HEK293 (cell line): ENCODE results near the gene C16orf74.
A peak's percentile ranks its signal among the peaks of the same experiment; 100 is the strongest.

Experiments
- CTCF ChIA-PET: fragments of 350-600 bp; formaldehyde crosslinking; extraction: SDS; loops from one replicate; lab custom pipeline; 2021; ENCODE audit warnings: antibody characterized with exemption; lab: Yijun Ruan, JAX
- POLR2A ChIA-PET: fragments of 300-600 bp; formaldehyde crosslinking; extraction: SDS; loops from one replicate; lab custom pipeline; 2020; ENCODE audit warnings: antibody characterized with exemption, inconsistent platforms; lab: Yijun Ruan, JAX
- H3K27ac ChIP-seq: fragments of 200-500 bp; sonication (Bioruptor generic); 2 replicates; pipeline ENCODE4 v1.5.1; 2014; ENCODE audit warnings: low read depth, low read length, control low read depth, inconsistent platforms; ENCODE audit errors: extremely low read depth
- H3K36me3 ChIP-seq, 2 experiments: fragments of 200-500 bp in 1 of 2; sonication (Bioruptor generic) in 1 of 2; 1 replicate in 1 of 2; 2 replicates in 1 of 2; pipeline ENCODE4 v1.5.1; 2014 to 2017; ENCODE audit warnings: inconsistent platforms in 2 of 2, low read length in 2 of 2; ENCODE audit not compliant: control insufficient read depth in 2 of 2, insufficient read depth in 1 of 2
- H3K4me1 ChIP-seq: fragments of 200-500 bp; sonication (Bioruptor generic); 2 replicates; pipeline ENCODE4 v1.5.1; 2014; ENCODE audit warnings: mild to moderate bottlenecking, low read length, inconsistent platforms; ENCODE audit not compliant: control insufficient read depth, insufficient read depth
- H3K4me3 ChIP-seq: 2 replicates; pipeline ENCODE4 v1.5.1; 2011; ENCODE audit warnings: low read depth, mild to moderate bottlenecking, control low read depth, low read length, moderate library complexity
- H3K9me3 ChIP-seq: fragments of 200-500 bp; sonication (Bioruptor generic); 2 replicates; pipeline ENCODE4 v1.5.1; 2014; ENCODE audit warnings: low read depth, low read length, inconsistent platforms; ENCODE audit not compliant: control insufficient read depth, insufficient read depth
- GLIS2 ChIP-seq: fragments of 450-650 bp; formaldehyde crosslinking; IDR thresholded peaks from 2 replicates; pipeline ENCODE4 v1.5.1; 2016; ENCODE audit warnings: missing biosample characterization, missing genetic modification characterization
- INSM2 ChIP-seq: fragments of 450-650 bp; formaldehyde crosslinking; IDR thresholded peaks from 2 replicates; pipeline ENCODE4 v1.5.1; 2016; ENCODE audit warnings: missing biosample characterization, missing genetic modification characterization
- KLF17 ChIP-seq: fragments of 450-650 bp; formaldehyde crosslinking; IDR thresholded peaks from 2 replicates; pipeline ENCODE4 v1.5.1; 2016; ENCODE audit warnings: missing biosample characterization, missing genetic modification characterization
- PRDM1 ChIP-seq: fragments of 450-650 bp; formaldehyde crosslinking; IDR thresholded peaks from 2 replicates; pipeline ENCODE4; 2016; ENCODE audit warnings: missing biosample characterization, missing genetic modification characterization
- SALL2 ChIP-seq: fragments of 450-650 bp; formaldehyde crosslinking; IDR thresholded peaks from 2 replicates; pipeline ENCODE4 v1.5.0; 2017; ENCODE audit warnings: missing biosample characterization, mild to moderate bottlenecking, missing genetic modification characterization, borderline replicate concordance
- SCRT2 ChIP-seq: fragments of 450-650 bp; formaldehyde crosslinking; IDR thresholded peaks from 2 replicates; pipeline ENCODE4 v1.5.1; 2016; ENCODE audit warnings: missing biosample characterization, missing genetic modification characterization
- TRIM28 ChIP-seq: IDR thresholded peaks from 2 replicates; pipeline ENCODE4 v1.6.1; 2011; ENCODE audit warnings: low read length, control low read depth, borderline replicate concordance
- ZBTB21 ChIP-seq: fragments of 450-650 bp; formaldehyde crosslinking; IDR thresholded peaks from 2 replicates; pipeline ENCODE4 v1.5.1; 2017; ENCODE audit warnings: missing biosample characterization, missing genetic modification characterization
- ZFHX2 ChIP-seq: fragments of 450-650 bp; formaldehyde crosslinking; conservative IDR thresholded peaks from 2 replicates; pipeline ENCODE4 v1.5.1; 2016; ENCODE audit warnings: missing biosample characterization, missing genetic modification characterization
- ZNF202 ChIP-seq: fragments of 450-650 bp; formaldehyde crosslinking; IDR thresholded peaks from 2 replicates; pipeline ENCODE4 v1.5.1; 2016; ENCODE audit warnings: missing biosample characterization, missing genetic modification characterization, borderline replicate concordance
- ZNF223 ChIP-seq: fragments of 450-650 bp; formaldehyde crosslinking; IDR thresholded peaks from 2 replicates; pipeline ENCODE4 v1.5.1; 2016; ENCODE audit warnings: missing biosample characterization, missing genetic modification characterization
- ZNF311 ChIP-seq: fragments of 450-650 bp; formaldehyde crosslinking; IDR thresholded peaks from 2 replicates; pipeline ENCODE4 v1.5.1; 2017; ENCODE audit warnings: missing biosample characterization, missing genetic modification characterization, borderline replicate concordance
- ZNF324 ChIP-seq: fragments of 450-650 bp; formaldehyde crosslinking; IDR thresholded peaks from 2 replicates; pipeline ENCODE4 v1.5.1; 2016; ENCODE audit warnings: missing biosample characterization, missing genetic modification characterization
- ZNF37A ChIP-seq: fragments of 450-650 bp; IDR thresholded peaks from 2 replicates; pipeline ENCODE4 v1.5.1; 2018; ENCODE audit warnings: missing biosample characterization, missing genetic modification characterization
- ZNF404 ChIP-seq: fragments of 450-650 bp; formaldehyde crosslinking; IDR thresholded peaks from 2 replicates; pipeline ENCODE4 v1.5.1; 2017; ENCODE audit warnings: missing biosample characterization, missing genetic modification characterization
- ZNF416 ChIP-seq: fragments of 450-650 bp; formaldehyde crosslinking; IDR thresholded peaks from 2 replicates; pipeline ENCODE4 v1.5.1; 2016; ENCODE audit warnings: missing biosample characterization, missing genetic modification characterization
- ZNF433 ChIP-seq: fragments of 450-650 bp; formaldehyde crosslinking; IDR thresholded peaks from 2 replicates; pipeline ENCODE4 v1.5.1; 2016; ENCODE audit warnings: missing biosample characterization, missing genetic modification characterization, low read depth
- ZNF514 ChIP-seq: fragments of 450-650 bp; formaldehyde crosslinking; IDR thresholded peaks from 2 replicates; pipeline ENCODE4 v1.5.1; 2016; ENCODE audit warnings: missing biosample characterization, missing genetic modification characterization
- ZNF521 ChIP-seq: fragments of 450-650 bp; formaldehyde crosslinking; IDR thresholded peaks from 2 replicates; pipeline ENCODE4 v1.5.1; 2017; ENCODE audit warnings: missing biosample characterization, mild to moderate bottlenecking, missing genetic modification characterization
- ZNF544 ChIP-seq: fragments of 450-650 bp; formaldehyde crosslinking; IDR thresholded peaks from 2 replicates; pipeline ENCODE4 v1.5.0; 2017; ENCODE audit warnings: missing biosample characterization, missing genetic modification characterization
- ZNF645 ChIP-seq: fragments of 450-650 bp; formaldehyde crosslinking; IDR thresholded peaks from 2 replicates; pipeline ENCODE4; 2016; ENCODE audit warnings: missing biosample characterization, missing genetic modification characterization
- ZNF785 ChIP-seq: fragments of 450-650 bp; formaldehyde crosslinking; IDR thresholded peaks from 2 replicates; pipeline ENCODE4 v1.5.1; 2016; ENCODE audit warnings: missing biosample characterization, missing genetic modification characterization
- ZSCAN30 ChIP-seq: fragments of 450-650 bp; IDR thresholded peaks from 2 replicates; pipeline ENCODE4 v1.5.1; 2018; ENCODE audit warnings: missing biosample characterization, mild to moderate bottlenecking, missing genetic modification characterization, moderate library complexity
- TF ChIP-seq, protein P1 (sequence below): fragments of 450-650 bp; formaldehyde crosslinking; IDR thresholded peaks from 2 replicates; pipeline ENCODE4 v1.5.1; 2017; ENCODE audit warnings: missing biosample characterization, missing genetic modification characterization
- TF ChIP-seq, protein P2 (sequence below): fragments of 450-650 bp; formaldehyde crosslinking; IDR thresholded peaks from 2 replicates; pipeline ENCODE4 v1.5.1; 2016; ENCODE audit warnings: missing biosample characterization, missing genetic modification characterization
- TF ChIP-seq, protein P3 (sequence below): fragments of 450-650 bp; formaldehyde crosslinking; IDR thresholded peaks from 2 replicates; pipeline ENCODE4 v1.5.1; 2017; ENCODE audit warnings: missing biosample characterization, missing genetic modification characterization

The C16orf74 gene

DNA sequence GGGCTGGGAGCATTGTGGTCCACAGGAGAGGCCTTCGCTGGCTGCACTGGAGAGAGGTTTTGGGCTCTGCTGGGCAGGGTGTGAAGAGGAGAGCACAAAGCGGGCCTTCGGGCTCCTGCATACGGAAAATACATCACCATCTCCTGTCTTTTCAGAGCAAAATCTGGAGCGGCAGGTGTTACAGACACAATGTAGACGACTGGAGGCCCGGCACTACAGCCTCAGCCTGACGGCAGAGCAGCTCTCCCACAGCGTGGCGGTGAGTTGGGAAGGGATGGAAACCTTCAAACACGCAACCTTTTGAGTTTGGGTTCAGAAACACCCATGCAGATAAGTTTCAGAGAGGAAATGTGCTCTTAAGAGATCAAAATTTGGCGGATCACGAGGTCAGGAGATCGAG lies 80.1 kb downstream of the C16orf74 start:
- TF ChIP-seq ZBTB21 (tag by site-specific recombination) (no peak), ZNF544 (tag by site-specific recombination) (no peak), ZNF202 (tag by site-specific recombination) (no peak), GLIS2 (tag by site-specific recombination) (no peak), ZNF311 (tag by site-specific recombination) (no peak), ZNF785 (tag by site-specific recombination) (no peak), SALL2 (tag by site-specific recombination) (no peak), ZNF223 (no peak), ZNF521 (tag by site-specific recombination) (no peak), ZNF324 (no peak), SCRT2 (tag by site-specific recombination) (no peak), ZFHX2 (no peak), ZNF416 (no peak), ZNF433 (tag by site-specific recombination) (no peak), PRDM1 (tag by site-specific recombination) (no peak), ZNF37A (no peak)
- TF ChIP-seq, protein P1, sequence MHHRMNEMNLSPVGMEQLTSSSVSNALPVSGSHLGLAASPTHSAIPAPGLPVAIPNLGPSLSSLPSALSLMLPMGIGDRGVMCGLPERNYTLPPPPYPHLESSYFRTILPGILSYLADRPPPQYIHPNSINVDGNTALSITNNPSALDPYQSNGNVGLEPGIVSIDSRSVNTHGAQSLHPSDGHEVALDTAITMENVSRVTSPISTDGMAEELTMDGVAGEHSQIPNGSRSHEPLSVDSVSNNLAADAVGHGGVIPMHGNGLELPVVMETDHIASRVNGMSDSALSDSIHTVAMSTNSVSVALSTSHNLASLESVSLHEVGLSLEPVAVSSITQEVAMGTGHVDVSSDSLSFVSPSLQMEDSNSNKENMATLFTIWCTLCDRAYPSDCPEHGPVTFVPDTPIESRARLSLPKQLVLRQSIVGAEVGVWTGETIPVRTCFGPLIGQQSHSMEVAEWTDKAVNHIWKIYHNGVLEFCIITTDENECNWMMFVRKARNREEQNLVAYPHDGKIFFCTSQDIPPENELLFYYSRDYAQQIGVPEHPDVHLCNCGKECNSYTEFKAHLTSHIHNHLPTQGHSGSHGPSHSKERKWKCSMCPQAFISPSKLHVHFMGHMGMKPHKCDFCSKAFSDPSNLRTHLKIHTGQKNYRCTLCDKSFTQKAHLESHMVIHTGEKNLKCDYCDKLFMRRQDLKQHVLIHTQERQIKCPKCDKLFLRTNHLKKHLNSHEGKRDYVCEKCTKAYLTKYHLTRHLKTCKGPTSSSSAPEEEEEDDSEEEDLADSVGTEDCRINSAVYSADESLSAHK (tag by site-specific recombination): no peak
- TF ChIP-seq, protein P2, sequence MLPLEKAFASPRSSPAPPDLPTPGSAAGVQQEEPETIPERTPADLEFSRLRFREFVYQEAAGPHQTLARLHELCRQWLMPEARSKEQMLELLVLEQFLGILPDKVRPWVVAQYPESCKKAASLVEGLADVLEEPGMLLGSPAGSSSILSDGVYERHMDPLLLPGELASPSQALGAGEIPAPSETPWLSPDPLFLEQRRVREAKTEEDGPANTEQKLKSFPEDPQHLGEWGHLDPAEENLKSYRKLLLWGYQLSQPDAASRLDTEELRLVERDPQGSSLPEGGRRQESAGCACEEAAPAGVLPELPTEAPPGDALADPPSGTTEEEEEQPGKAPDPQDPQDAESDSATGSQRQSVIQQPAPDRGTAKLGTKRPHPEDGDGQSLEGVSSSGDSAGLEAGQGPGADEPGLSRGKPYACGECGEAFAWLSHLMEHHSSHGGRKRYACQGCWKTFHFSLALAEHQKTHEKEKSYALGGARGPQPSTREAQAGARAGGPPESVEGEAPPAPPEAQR: no peak
- TF ChIP-seq, protein P3, sequence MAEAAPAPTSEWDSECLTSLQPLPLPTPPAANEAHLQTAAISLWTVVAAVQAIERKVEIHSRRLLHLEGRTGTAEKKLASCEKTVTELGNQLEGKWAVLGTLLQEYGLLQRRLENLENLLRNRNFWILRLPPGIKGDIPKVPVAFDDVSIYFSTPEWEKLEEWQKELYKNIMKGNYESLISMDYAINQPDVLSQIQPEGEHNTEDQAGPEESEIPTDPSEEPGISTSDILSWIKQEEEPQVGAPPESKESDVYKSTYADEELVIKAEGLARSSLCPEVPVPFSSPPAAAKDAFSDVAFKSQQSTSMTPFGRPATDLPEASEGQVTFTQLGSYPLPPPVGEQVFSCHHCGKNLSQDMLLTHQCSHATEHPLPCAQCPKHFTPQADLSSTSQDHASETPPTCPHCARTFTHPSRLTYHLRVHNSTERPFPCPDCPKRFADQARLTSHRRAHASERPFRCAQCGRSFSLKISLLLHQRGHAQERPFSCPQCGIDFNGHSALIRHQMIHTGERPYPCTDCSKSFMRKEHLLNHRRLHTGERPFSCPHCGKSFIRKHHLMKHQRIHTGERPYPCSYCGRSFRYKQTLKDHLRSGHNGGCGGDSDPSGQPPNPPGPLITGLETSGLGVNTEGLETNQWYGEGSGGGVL (tag by site-specific recombination): no peak
- peaks cover 11% of the 10 kb centered on the region for H3K4me1 ChIP-seq
- peak overlapping the region; percentile 27; the same call in 1 of the 2 replicates for H3K27ac ChIP-seq
- ChIA-PET POLR2A (no interaction called here), CTCF (no interaction called here)
- no peak overlapping the region for H3K4me3 ChIP-seq
- H3K9me3 ChIP-seq: no peaks in the 10 kb centered on the region
- H3K36me3 ChIP-seq: peaks cover 31 to 100% of the 10 kb centered on the region in 2 experiments; a peak in 2 of 3 replicates

DNA sequence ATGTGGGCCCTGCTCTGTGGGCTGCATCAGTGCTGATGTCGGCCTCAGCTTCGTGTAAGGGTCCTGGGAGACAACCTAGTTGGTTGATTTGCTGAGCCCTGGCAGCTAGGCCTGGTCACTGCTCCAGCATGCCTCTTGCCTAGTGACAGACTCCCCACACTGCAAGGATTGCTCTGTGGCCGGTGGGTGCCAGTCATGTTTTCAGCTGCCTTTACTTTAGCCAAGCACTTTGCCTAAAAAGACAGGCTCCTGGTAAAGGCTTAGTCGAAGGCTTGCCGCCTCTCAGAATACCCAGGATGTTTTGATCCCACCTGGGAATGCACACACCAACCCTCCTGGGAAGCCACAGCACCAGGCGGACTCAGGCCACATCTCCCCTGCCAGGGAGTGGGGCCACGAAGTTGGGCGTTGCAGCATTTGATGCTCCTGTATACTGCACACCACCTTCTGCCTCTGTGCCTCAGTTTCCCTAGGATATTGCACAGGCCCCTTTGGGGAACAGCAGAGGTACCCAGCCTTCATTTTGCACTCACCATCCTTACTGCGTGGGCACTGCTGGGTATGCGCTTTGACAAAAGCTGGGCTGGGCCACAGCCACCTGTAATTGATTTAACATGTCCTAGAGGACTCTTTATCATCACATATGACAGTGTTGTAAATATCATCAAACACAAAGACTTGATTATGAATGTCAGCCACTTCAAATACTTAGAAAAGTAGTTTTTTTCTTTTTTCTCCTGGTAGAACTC lies 82.0 kb downstream of the C16orf74 start:
- ChIA-PET POLR2A (interaction anchor here (1.2 kb wide), 1 partner anchor 49 kb away, joined by 3 read pairs; no protein-coding TSS in a partner anchor), CTCF (interaction anchor here (1.7 to 2.7 kb wide), 2 partner anchors 10 to 11 kb away, joined by 5 to 8 read pairs; no protein-coding TSS in a partner anchor)
- H3K27ac ChIP-seq: no peak overlapping the region
- no peak overlapping the region for H3K4me3 ChIP-seq
- no peaks in the 10 kb centered on the region for H3K9me3 ChIP-seq
- peaks cover 4% of the 10 kb centered on the region; the same call in 1 of the 2 replicates for H3K4me1 ChIP-seq
- H3K36me3 ChIP-seq: peaks cover 31 to 100% of the 10 kb centered on the region in 2 experiments; a peak in 2 of 3 replicates
- TF ChIP-seq TRIM28 (no peak), ZNF645 (no peak), ZNF404 (no peak), ZSCAN30 (no peak), KLF17 (tag by site-specific recombination) (no peak), ZNF514 (tag by site-specific recombination) (no peak), INSM2 (tag by site-specific recombination) (no peak)
